Caco-2 (cell line): Measurements from ENCODE around the gene NOL4L. TPM values are rescaled to one million over a fixed set of nuclear protein-coding genes. Genes with fewer than 3 reads are reported as not detected.

ENCODE experiments used
- BruUV-seq: library from RNA; stranded (reverse); fragments of 400-500 nt; replicated peaks from 2 replicates; lab custom pipeline; 2021; lab: Mats Ljungman, UMichigan
- CTCF ChIA-PET: fragments of 300-600 bp; sonication (Branson Sonifier 250); formaldehyde crosslinking; loops from one replicate; lab custom pipeline; 2022; ENCODE audit warnings: antibody characterized with exemption; lab: Charles Lee
- POLR2A ChIA-PET: fragments of 300-600 bp; sonication (Branson Sonifier 250); formaldehyde crosslinking; loops from one replicate; lab custom pipeline; 2022; ENCODE audit warnings: antibody characterized with exemption; lab: Charles Lee
- DNase-seq, 2 experiments: peaks; one replicate each; pipeline versions ENCODE4 v3.0.0 to v3.0.0-alpha.2; 2020 to 2022
- H3K27me3 ChIP-seq: replicated peaks from 2 replicates; pipeline ENCODE4 v1.6.0; 2011; ENCODE audit warnings: low read length; ENCODE audit not compliant: control insufficient read depth, insufficient read depth
- H3K36me3 ChIP-seq: 2 replicates; pipeline ENCODE4 v1.5.1; 2011; ENCODE audit warnings: low read length; ENCODE audit not compliant: control insufficient read depth, insufficient read depth
- H3K4me1 ChIP-seq: fragments of 250-450 bp; sonication (Bioruptor Pico); 2 replicates; pipeline ENCODE4 v1.5.1; 2020; ENCODE audit warnings: mild to moderate bottlenecking
- H3K4me3 ChIP-seq: 2 replicates; pipeline ENCODE4 v1.5.1; 2011; ENCODE audit warnings: low read depth, mild to moderate bottlenecking, control low read depth, low read length
- H3K9me3 ChIP-seq: fragments of 250-450 bp; sonication (Bioruptor Pico); 2 replicates; pipeline ENCODE4 v1.5.1; 2020; ENCODE audit warnings: mild to moderate bottlenecking, moderate library complexity
- H3K27ac Mint-ChIP-seq: one replicate; pipeline ENCODE4 v1.8.0; 2022; ENCODE audit warnings: mixed read lengths; ENCODE audit not compliant: unreplicated experiment
- H3K27me3 Mint-ChIP-seq: one replicate; pipeline ENCODE4 v1.8.0; 2022; ENCODE audit warnings: mixed read lengths; ENCODE audit not compliant: insufficient read depth, unreplicated experiment
- H3K36me3 Mint-ChIP-seq: one replicate; pipeline ENCODE4 v1.8.0; 2022; ENCODE audit warnings: mild to moderate bottlenecking, mixed read lengths; ENCODE audit not compliant: insufficient read depth, unreplicated experiment
- H3K4me1 Mint-ChIP-seq: one replicate; pipeline ENCODE4 v1.8.0; 2022; ENCODE audit warnings: low read depth, mixed read lengths; ENCODE audit not compliant: unreplicated experiment
- H3K4me3 Mint-ChIP-seq: one replicate; pipeline ENCODE4 v1.8.0; 2022; ENCODE audit warnings: mild to moderate bottlenecking, moderate library complexity, mixed read lengths; ENCODE audit not compliant: unreplicated experiment
- H3K9me3 Mint-ChIP-seq: one replicate; pipeline ENCODE4 v1.8.0; 2022; ENCODE audit warnings: mixed read lengths; ENCODE audit not compliant: unreplicated experiment
- intact Hi-C: fragments of 100-400 bp; cut with micrococcal nuclease; formaldehyde crosslinking; loops from one replicate; pipeline ENCODE4 v1.10.0; 2022; ENCODE audit not compliant: unreplicated experiment
- total RNA-seq: library from RNA; stranded (reverse); gene quantifications from 2 replicates; pipeline ENCODE4 v1.2.3, GENCODE V29; 2022
- TF ChIP-seq, protein P1 (sequence below), 2 experiments: fragments of 200-600 bp in 1 of 2; IDR thresholded peaks; 1 replicate in 1 of 2; 2 replicates in 1 of 2; pipeline versions ENCODE4 v1.5.1 to v1.8.0; 2011 to 2022; ENCODE audit warnings: antibody characterized with exemption in 1 of 2, control low read depth in 1 of 2, inconsistent platforms in 1 of 2, low read depth in 1 of 2, low read length in 1 of 2, mild to moderate bottlenecking in 1 of 2, moderate library complexity in 1 of 2; ENCODE audit not compliant: insufficient read depth in 1 of 2, severe bottlenecking in 1 of 2, unreplicated experiment in 1 of 2

Gene NOL4L
- total RNA-seq, 1 experiment from 2014 or later: 80.9 TPM

DNA sequence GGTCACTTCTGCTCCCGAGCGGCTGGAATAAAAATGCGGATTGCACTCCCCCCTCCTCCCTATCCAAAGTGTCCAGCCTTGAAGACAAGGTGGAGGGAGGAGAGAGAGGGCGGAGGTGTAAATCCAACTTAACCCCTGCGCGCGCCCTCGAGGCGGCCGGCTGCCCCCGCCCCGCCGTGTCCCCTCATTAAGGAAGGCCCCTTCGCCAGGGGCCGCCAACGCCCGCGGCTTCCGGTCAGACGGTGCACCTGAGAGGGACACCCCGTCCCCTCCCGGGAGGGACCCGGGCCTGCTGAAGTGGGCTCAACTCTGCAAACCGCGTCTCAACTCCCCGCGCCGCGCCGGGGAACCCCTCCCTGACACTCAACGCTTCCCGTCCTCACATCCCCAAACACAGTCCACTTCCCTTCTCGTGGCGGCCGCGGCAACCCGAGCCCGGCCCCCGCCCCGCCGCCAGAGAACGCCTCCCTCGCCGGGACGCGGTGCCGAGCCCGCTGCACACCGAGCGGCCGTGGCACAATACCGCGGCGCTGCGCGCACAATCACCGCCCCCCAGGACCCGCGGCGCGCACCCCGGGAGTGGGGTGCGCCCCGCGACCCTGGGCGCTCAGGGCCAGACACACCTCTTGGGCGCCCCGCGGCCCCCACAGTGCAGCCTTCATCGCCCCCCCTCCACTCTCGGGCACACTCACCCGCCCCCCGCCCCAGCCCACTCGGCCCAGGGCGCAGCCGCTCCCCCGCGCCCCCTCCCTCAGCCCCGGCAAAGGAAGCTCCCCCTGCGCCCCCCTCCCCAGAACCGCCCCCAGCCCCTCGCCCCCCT is 102.5 kb downstream of the NOL4L start:
- Histone ChIP-seq H3K4me1 (peaks cover 50% of the 10 kb centered on the region), H3K9me3 (no peaks in the 10 kb centered on the region), H3K4me3 (peak overlapping the region; percentile 77), H3K36me3 (no peaks in the 10 kb centered on the region), H3K27me3 (no peaks in the 10 kb centered on the region)
- peak; percentile 74 to 75 for DNase-seq
- BruUV-seq: no TSS peak
- Mint-ChIP-seq H3K4me3 (peak overlapping the region; percentile 93), H3K27ac (peak overlapping the region; percentile 48), H3K4me1 (peaks cover 45% of the 10 kb centered on the region), H3K9me3 (no peaks in the 10 kb centered on the region), H3K27me3 (no peaks in the 10 kb centered on the region), H3K36me3 (peaks cover 22% of the 10 kb centered on the region)
- POLR2A ChIA-PET: interaction anchor here (0.5 to 3.2 kb wide), 4 partner anchors 8 to 1510 kb away, joined by 3 to 41 read pairs (median 6); partner anchors contain the start of gene ASXL1
- CTCF ChIA-PET: interaction anchor here (0.6 to 4.3 kb wide), 7 partner anchors 8 to 196 kb away, joined by 3 to 44 read pairs (median 5); no protein-coding TSS in a partner anchor
- TF ChIP-seq, protein P1, sequence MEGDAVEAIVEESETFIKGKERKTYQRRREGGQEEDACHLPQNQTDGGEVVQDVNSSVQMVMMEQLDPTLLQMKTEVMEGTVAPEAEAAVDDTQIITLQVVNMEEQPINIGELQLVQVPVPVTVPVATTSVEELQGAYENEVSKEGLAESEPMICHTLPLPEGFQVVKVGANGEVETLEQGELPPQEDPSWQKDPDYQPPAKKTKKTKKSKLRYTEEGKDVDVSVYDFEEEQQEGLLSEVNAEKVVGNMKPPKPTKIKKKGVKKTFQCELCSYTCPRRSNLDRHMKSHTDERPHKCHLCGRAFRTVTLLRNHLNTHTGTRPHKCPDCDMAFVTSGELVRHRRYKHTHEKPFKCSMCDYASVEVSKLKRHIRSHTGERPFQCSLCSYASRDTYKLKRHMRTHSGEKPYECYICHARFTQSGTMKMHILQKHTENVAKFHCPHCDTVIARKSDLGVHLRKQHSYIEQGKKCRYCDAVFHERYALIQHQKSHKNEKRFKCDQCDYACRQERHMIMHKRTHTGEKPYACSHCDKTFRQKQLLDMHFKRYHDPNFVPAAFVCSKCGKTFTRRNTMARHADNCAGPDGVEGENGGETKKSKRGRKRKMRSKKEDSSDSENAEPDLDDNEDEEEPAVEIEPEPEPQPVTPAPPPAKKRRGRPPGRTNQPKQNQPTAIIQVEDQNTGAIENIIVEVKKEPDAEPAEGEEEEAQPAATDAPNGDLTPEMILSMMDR (IDR thresholded peaks at IDR 0.05; ENCODE audit: insufficient read depth in 1 of 2, low read depth in 1 of 2, low read length in 1 of 2, severe bottlenecking in 1 of 2, unreplicated experiment in 1 of 2): peak in 1 of 2 experiments; percentile 20
- intact Hi-C loops: no loop called here

DNA sequence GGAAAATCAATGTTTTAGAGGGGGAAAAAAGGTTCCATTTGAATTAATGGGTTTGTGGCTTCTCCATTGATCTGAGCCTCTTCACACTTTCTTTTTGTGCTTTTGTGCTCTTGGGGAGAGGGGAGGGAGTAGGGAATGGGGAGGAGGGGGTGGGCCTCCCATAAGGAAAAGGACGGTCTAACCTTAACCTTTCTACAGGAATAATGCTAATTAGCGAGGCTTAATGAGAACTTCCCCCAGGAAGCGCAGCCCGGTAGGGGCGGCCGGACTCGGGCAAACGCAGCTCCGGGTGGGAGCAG is 103.0 kb downstream of the NOL4L start:
- H3K36me3 ChIP-seq: no peaks in the 10 kb centered on the region
- no peaks in the 10 kb centered on the region for H3K9me3 ChIP-seq
- TF ChIP-seq, protein P1 (IDR thresholded peaks at IDR 0.05; ENCODE audit: insufficient read depth in 1 of 2, low read depth in 1 of 2, low read length in 1 of 2, severe bottlenecking in 1 of 2, unreplicated experiment in 1 of 2): no peak
- CTCF ChIA-PET: interaction anchor here (0.6 kb wide), 1 partner anchor 112 kb away, joined by 5 read pairs; no protein-coding TSS in a partner anchor
- peak overlapping the region; percentile 93 for H3K4me3 Mint-ChIP-seq
- peak overlapping the region; percentile 48 for H3K27ac Mint-ChIP-seq
- H3K27me3 ChIP-seq: no peaks in the 10 kb centered on the region
- no peaks in the 10 kb centered on the region for H3K9me3 Mint-ChIP-seq
- POLR2A ChIA-PET: no interaction called here
- no TSS peak for BruUV-seq
- peaks cover 22% of the 10 kb centered on the region for H3K36me3 Mint-ChIP-seq
- intact Hi-C loops: no loop called here
- H3K4me1 Mint-ChIP-seq: peaks cover 51% of the 10 kb centered on the region
- H3K27me3 Mint-ChIP-seq: no peaks in the 10 kb centered on the region
- peak overlapping the region; percentile 77 for H3K4me3 ChIP-seq
- peaks cover 55% of the 10 kb centered on the region for H3K4me1 ChIP-seq
- DNase-seq: no peak

DNA sequence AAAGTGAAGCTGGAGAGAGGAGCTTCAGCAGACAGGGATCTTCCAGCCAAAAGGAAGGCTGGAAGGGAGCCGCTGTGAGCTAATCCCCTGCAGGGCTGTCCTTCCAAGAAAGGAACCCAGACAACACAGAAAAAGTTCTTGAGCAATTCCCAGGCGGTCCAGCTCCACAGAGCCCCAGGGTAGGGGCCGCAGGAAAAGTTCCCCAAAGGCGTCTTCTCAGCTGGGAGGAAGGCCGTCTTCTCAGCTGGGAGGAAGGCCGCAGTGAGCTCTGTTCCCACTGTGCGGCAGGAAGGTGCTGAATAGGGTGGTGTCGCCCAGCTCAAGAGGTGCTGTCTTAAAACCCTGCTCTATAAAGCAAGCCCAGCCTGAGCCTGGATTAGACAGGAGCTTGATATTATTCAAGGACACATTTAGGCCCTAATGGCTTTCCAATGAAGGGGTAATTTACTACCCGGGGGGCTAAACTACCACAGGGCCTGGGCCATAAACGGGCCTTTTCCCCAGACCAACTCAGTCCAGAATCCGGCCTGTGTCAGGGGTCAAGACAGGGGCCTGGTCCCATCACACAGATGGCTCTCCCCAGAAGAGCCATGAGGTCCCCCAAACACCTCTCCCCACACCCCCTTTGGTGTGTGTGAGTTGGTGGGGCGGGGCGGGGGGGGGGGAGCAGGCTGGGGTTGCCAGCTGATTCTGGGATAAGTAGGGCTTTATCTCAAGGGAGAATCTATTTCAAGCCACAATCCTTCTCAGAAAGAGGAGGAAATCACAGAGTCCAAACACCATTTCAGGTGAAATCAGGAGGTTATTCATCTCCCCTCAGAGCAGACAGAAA is 103.6 kb downstream of the NOL4L start:
- intact Hi-C loops: no loop called here
- Mint-ChIP-seq H3K27me3 (no peaks in the 10 kb centered on the region), H3K9me3 (no peaks in the 10 kb centered on the region), H3K27ac (peak overlapping the region; percentile 80), H3K4me1 (peaks cover 57% of the 10 kb centered on the region), H3K4me3 (peak overlapping the region; percentile 93), H3K36me3 (peaks cover 22% of the 10 kb centered on the region)
- Histone ChIP-seq H3K4me1 (peaks cover 61% of the 10 kb centered on the region), H3K4me3 (peak overlapping the region; percentile 77), H3K36me3 (no peaks in the 10 kb centered on the region), H3K9me3 (no peaks in the 10 kb centered on the region), H3K27me3 (no peaks in the 10 kb centered on the region)
- peak in 1 of 2 experiments; percentile 48 for DNase-seq
- BruUV-seq: no TSS peak
- POLR2A ChIA-PET: interaction anchor here (0.5 kb wide), 1 partner anchor 112 kb away, joined by 3 read pairs; no protein-coding TSS in a partner anchor
- CTCF ChIA-PET: interaction anchor here (0.6 to 1.1 kb wide), 4 partner anchors 9 to 759 kb away, joined by 3 to 4 read pairs (median 4); no protein-coding TSS in a partner anchor
- TF ChIP-seq, protein P1 (IDR thresholded peaks at IDR 0.05; ENCODE audit: insufficient read depth in 1 of 2, low read depth in 1 of 2, low read length in 1 of 2, severe bottlenecking in 1 of 2, unreplicated experiment in 1 of 2): no peak
